ENCODE measurements around the gene CYP4F2. TPM values are rescaled to one million over a fixed set of nuclear protein-coding genes. Genes with fewer than 3 reads are reported as not detected.

Gene CYP4F2
- total and polyA plus RNA-seq, 9 of the 15 experiments (the other 6 are each of a cell fraction or from before 2014, with no cell fraction given) = 0.10 to 0.56 (median 0.32) TPM; not detected in 2

DNA sequence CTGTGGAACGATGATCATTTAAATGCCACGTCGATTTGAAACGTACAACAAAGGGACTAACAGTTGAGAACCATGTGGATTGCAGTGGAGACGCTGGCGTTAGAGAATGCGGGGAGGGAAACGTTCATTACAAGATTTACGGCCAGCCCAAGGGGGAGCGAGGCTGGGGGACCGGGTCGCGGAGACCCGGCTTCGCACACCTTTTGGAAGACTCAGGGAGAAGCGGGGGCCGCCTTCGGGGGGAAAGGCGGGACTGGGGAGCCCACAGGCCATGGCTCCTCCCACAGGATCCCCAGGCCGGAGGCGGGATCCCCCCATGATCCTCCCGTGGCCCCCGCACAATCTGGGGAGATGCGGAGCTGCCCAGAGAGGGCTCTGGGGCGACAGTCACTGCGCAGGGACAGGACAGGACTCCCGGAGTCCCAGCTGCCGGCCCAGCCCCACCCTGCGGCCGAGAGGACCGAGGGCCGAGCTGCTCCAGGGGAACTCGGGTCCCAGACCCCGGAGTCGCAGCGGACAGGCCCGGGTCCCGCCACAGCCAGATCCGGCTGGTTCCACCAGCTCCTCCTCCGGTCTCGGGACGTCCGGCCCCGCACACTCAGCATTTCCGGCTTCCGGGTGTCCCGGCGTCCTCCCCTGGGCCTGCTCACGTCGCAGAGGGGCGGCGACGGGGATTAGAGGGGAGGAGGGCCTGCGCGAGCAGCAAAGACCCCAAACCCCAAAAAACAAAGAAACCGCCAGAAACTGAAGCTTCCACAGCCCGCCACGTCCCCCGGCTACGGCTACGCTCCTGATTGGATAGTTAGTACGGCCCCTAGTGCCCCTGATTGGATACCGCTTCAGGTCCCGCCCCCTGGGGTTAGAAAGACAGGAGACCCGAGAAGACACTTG lies 61.3 kb downstream of the CYP4F2 start (continued):
- TF ChIP-seq TEAD4 (IDR thresholded peaks at IDR 0.05; ENCODE audit: low read length) (peak; percentile 27), TEAD4 (CRISPR knock-in tag; IDR thresholded peaks at IDR 0.05; ENCODE audit: borderline replicate concordance) (no peak), RHOXF2B (CRISPR knock-in tag; conservative IDR thresholded peaks at IDR 0.05) (0 out of 2 replicates have a peak, but pooled peaks have one; percentile 8), XRCC3 (IDR thresholded peaks at IDR 0.05) (no peak), BCOR (IDR thresholded peaks at IDR 0.05) (0 out of 2 replicates have a peak, but pooled peaks have one; percentile 29), SIN3A (IDR thresholded peaks at IDR 0.05; ENCODE audit: borderline replicate concordance in 2 of 2, control insufficient read depth in 1 of 2, low read depth in 2 of 2, low read length in 2 of 2) (0 out of 4 replicates have a peak, but pooled peaks have one; percentile 2 to 30), GABPB1 (CRISPR knock-in tag; IDR thresholded peaks at IDR 0.05) (peak; percentile 94), ELF2 (CRISPR knock-in tag; IDR thresholded peaks at IDR 0.05) (peak; percentile 91), NONO (IDR thresholded peaks at IDR 0.05; ENCODE audit: low read depth in 2 of 2, low read length in 1 of 2) (peak in 1 of 2 experiments; percentile 82; a peak in 2 of 4 replicates), HNRNPH1 (optimal IDR thresholded peaks at IDR 0.05; ENCODE audit: low read depth, low read length) (no peak), RAD21 (CRISPR knock-in tag; conservative IDR thresholded peaks at IDR 0.05 in 1 of 2, IDR thresholded peaks at IDR 0.05 in 1 of 2) (peak in 1 of 2 experiments; percentile 15; a peak in 1 of 4 replicates), ELF1 (tag; IDR thresholded peaks at IDR 0.05) (peak; percentile 96), TBP (optimal IDR thresholded peaks at IDR 0.05; ENCODE audit: low read depth, low read length) (peak; percentile 40), SMC3 (conservative IDR thresholded peaks at IDR 0.05; ENCODE audit: insufficient read depth, low read depth, low read length) (no peak), BRD4 (IDR thresholded peaks at IDR 0.05) (peak; percentile 78; the same call in 1 of the 2 replicates), EP300 (IDR thresholded peaks at IDR 0.05; ENCODE audit: low read length) (no peak), THAP7 (CRISPR knock-in tag; IDR thresholded peaks at IDR 0.05) (peak; percentile 91), ILK (tag; IDR thresholded peaks at IDR 0.05; ENCODE audit: borderline replicate concordance, low read depth) (no peak), ZNF586 (CRISPR knock-in tag; conservative IDR thresholded peaks at IDR 0.05) (peak; percentile 79; the same call in 1 of the 2 replicates), HDAC8 (tag; IDR thresholded peaks at IDR 0.05) (0 out of 2 replicates have a peak, but pooled peaks have one; percentile 30)
- TF ChIP-seq, protein P1, sequence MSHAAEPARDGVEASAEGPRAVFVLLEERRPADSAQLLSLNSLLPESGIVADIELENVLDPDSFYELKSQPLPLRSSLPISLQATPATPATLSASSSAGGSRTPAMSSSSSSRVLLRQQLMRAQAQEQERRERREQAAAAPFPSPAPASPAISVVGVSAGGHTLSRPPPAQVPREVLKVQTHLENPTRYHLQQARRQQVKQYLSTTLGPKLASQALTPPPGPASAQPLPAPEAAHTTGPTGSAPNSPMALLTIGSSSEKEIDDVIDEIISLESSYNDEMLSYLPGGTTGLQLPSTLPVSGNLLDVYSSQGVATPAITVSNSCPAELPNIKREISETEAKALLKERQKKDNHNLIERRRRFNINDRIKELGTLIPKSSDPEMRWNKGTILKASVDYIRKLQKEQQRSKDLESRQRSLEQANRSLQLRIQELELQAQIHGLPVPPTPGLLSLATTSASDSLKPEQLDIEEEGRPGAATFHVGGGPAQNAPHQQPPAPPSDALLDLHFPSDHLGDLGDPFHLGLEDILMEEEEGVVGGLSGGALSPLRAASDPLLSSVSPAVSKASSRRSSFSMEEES (CRISPR knock-in tag; IDR thresholded peaks at IDR 0.05) = peak; percentile 18; the same call in 1 of the 2 replicates
- TF ChIP-seq, protein P2, sequence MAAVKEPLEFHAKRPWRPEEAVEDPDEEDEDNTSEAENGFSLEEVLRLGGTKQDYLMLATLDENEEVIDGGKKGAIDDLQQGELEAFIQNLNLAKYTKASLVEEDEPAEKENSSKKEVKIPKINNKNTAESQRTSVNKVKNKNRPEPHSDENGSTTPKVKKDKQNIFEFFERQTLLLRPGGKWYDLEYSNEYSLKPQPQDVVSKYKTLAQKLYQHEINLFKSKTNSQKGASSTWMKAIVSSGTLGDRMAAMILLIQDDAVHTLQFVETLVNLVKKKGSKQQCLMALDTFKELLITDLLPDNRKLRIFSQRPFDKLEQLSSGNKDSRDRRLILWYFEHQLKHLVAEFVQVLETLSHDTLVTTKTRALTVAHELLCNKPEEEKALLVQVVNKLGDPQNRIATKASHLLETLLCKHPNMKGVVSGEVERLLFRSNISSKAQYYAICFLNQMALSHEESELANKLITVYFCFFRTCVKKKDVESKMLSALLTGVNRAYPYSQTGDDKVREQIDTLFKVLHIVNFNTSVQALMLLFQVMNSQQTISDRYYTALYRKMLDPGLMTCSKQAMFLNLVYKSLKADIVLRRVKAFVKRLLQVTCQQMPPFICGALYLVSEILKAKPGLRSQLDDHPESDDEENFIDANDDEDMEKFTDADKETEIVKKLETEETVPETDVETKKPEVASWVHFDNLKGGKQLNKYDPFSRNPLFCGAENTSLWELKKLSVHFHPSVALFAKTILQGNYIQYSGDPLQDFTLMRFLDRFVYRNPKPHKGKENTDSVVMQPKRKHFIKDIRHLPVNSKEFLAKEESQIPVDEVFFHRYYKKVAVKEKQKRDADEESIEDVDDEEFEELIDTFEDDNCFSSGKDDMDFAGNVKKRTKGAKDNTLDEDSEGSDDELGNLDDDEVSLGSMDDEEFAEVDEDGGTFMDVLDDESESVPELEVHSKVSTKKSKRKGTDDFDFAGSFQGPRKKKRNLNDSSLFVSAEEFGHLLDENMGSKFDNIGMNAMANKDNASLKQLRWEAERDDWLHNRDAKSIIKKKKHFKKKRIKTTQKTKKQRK (IDR thresholded peaks at IDR 0.05; ENCODE audit: borderline replicate concordance, low read depth, low read length) = no peak

Measured in K562 (cell line).